Measurements from ENCODE around the gene SAG.

DNA sequence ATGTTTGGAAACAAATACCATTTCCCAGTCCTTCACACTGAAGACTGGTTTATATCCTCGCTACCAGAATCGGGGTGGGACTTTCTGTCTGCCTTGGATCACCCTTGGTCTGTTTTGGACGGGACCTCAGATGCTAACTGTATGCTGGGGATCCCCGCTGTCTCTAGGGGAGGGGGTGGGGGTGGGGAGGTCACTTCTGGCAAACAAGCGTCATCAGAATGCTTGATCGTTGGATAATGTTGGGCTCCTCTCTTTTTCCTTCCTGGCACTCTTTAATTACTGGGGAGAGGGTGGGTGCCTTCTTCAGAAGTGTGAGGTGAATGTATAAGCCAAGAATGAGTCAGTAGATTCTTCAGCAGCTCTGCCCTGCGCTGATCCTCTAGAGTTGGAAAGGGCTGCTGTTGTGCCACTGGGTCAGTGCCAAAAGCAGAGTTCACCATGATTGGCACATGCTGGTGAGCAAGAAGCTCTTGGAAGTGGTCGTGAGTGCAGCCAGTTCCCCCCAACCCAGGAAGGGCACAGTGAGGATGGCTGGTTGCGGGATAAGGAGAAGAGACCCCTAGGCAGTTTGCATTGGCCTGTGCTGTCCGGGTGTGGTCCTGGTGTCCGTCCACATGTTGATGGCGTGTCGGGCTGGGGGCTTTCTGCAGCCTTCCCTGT is 78.9 kb downstream of the SAG start:
- TF ChIP-seq FOXK2 (IDR thresholded peaks at IDR 0.05) (no peak), FOXM1 (IDR thresholded peaks at IDR 0.05; ENCODE audit: borderline replicate concordance) (no peak), LEF1 (IDR thresholded peaks at IDR 0.05; ENCODE audit: borderline replicate concordance) (no peak), SP1 (IDR thresholded peaks at IDR 0.05) (no peak), BHLHE40 (IDR thresholded peaks at IDR 0.05; ENCODE audit: borderline replicate concordance) (no peak), SUZ12 (IDR thresholded peaks at IDR 0.05) (no peak)
